Activated CD4-positive, alpha-beta memory T cell treated with anti-CD3 and anti-CD28 coated beads, Interleukin-2, amount 10 ng/mL, durations not matched to agents 7 days and 5 days (primary cell): ENCODE data around the gene RNASET2. TPM values are rescaled to one million over a fixed set of nuclear protein-coding genes. Genes with fewer than 3 reads are reported as not detected.
A peak's percentile ranks its signal among the peaks of the same experiment; 100 is the strongest.
"Not testable (repeated sequence)": the region's sequence is repeated elsewhere in the genome, so short reads cannot be mapped to it uniquely, and the experiment has no call there.

Experiments
- CTCF ChIA-PET: fragments of 350-600 bp; sonication (Branson Sonifier 250); formaldehyde crosslinking; loops from one replicate; lab custom pipeline; 2021; ENCODE audit warnings: antibody characterized with exemption, inconsistent platforms; lab: Charles Lee
- POLR2A ChIA-PET: fragments of 350-600 bp; sonication (Branson Sonifier 250); formaldehyde crosslinking; loops from one replicate; lab custom pipeline; 2021; ENCODE audit warnings: antibody characterized with exemption; lab: Charles Lee
- DNase-seq: peaks from one replicate; pipeline ENCODE4 v3.0.0-alpha.2; 2020
- H3K27ac Mint-ChIP-seq: one replicate; pipeline ENCODE4 v1.8.0; 2021; ENCODE audit warnings: mild to moderate bottlenecking, mixed read lengths
- H3K27me3 Mint-ChIP-seq: one replicate; pipeline ENCODE4 v1.8.0; 2021; ENCODE audit warnings: mixed read lengths
- H3K36me3 Mint-ChIP-seq: one replicate; pipeline ENCODE4 v1.8.0; 2021; ENCODE audit warnings: low read depth, mixed read lengths
- H3K4me1 Mint-ChIP-seq: one replicate; pipeline ENCODE4 v1.8.0; 2021; ENCODE audit warnings: mixed read lengths
- H3K4me3 Mint-ChIP-seq: one replicate; pipeline ENCODE4 v1.8.0; 2021; ENCODE audit warnings: mild to moderate bottlenecking, mixed read lengths
- H3K9me3 Mint-ChIP-seq: one replicate; pipeline ENCODE4 v1.8.0; 2021; ENCODE audit warnings: mixed read lengths
- total RNA-seq, 2 experiments: library from RNA; stranded (reverse); gene quantifications; one replicate each; pipeline ENCODE4 v1.2.3, GENCODE V29; 2021

RNASET2 gene
- total RNA-seq, 2 experiments from 2014 or later: 107 to 112 TPM

GRCh38 chr6:166915484-166915883 is 40.9 kb downstream of the RNASET2 start:
- H3K27ac Mint-ChIP-seq, DNase-seq, H3K27me3 Mint-ChIP-seq, H3K36me3 Mint-ChIP-seq, H3K9me3 Mint-ChIP-seq, CTCF ChIA-PET, H3K4me3 Mint-ChIP-seq: not testable (repeated sequence)
- POLR2A ChIA-PET: interaction anchor here (1.4 kb wide), 1 partner anchor 40 kb away, joined by 3 read pairs; no protein-coding TSS in a partner anchor
- peaks cover 13% of the 10 kb centered on the region for H3K4me1 Mint-ChIP-seq

GRCh38 chr6:166914952-166915351 is 41.4 kb downstream of the RNASET2 start:
- CTCF ChIA-PET, POLR2A ChIA-PET: not testable (repeated sequence)

GRCh38 chr6:166911248-166911677 is 45.1 kb downstream of the RNASET2 start:
- no peaks in the 10 kb centered on the region for H3K27me3 Mint-ChIP-seq
- CTCF ChIA-PET: no interaction called here
- no peak for DNase-seq
- H3K9me3 Mint-ChIP-seq: peaks cover 7% of the 10 kb centered on the region
- no peak overlapping the region for H3K4me3 Mint-ChIP-seq
- no peak overlapping the region for H3K27ac Mint-ChIP-seq
- peaks cover 37% of the 10 kb centered on the region for H3K4me1 Mint-ChIP-seq
- POLR2A ChIA-PET: no interaction called here
- H3K36me3 Mint-ChIP-seq: peaks cover 5% of the 10 kb centered on the region

More at GRCh38 chr6:166914952-166915351, 41.4 kb downstream of the RNASET2 start:
- not testable (repeated sequence) for DNase-seq, H3K27ac Mint-ChIP-seq, H3K36me3 Mint-ChIP-seq, H3K9me3 Mint-ChIP-seq, H3K4me3 Mint-ChIP-seq, H3K27me3 Mint-ChIP-seq
- peaks cover 14% of the 10 kb centered on the region for H3K4me1 Mint-ChIP-seq

- H3K27me3 Mint-ChIP-seq: no peaks in the 10 kb centered on the region
- H3K27ac Mint-ChIP-seq: no peak overlapping the region
- ChIA-PET CTCF (no interaction called here), POLR2A (no interaction called here)
- no peak for DNase-seq
- H3K4me1 Mint-ChIP-seq: peaks cover 37% of the 10 kb centered on the region
- peaks cover 7% of the 10 kb centered on the region for H3K9me3 Mint-ChIP-seq
- peaks cover 5% of the 10 kb centered on the region for H3K36me3 Mint-ChIP-seq
- H3K4me3 Mint-ChIP-seq: no peak overlapping the region
Observed at GRCh38 chr6:166910601-166911000, 45.7 kb downstream of the RNASET2 start.

- H3K9me3 Mint-ChIP-seq: peaks cover 4% of the 10 kb centered on the region
- no peak overlapping the region for H3K4me3 Mint-ChIP-seq
- peaks cover 37% of the 10 kb centered on the region for H3K4me1 Mint-ChIP-seq
- ChIA-PET CTCF (no interaction called here), POLR2A (interaction anchor here (1.2 to 2.4 kb wide), 3 partner anchors 42 to 51 kb away, joined by 3 to 9 read pairs (median 3); partner anchors contain the start of gene RNASET2)
- no peak for DNase-seq
- no peak overlapping the region for H3K27ac Mint-ChIP-seq
- peaks cover 5% of the 10 kb centered on the region for H3K36me3 Mint-ChIP-seq
- no peaks in the 10 kb centered on the region for H3K27me3 Mint-ChIP-seq
Observed at GRCh38 chr6:166908811-166909210, 47.5 kb downstream of the RNASET2 start.

DNA sequence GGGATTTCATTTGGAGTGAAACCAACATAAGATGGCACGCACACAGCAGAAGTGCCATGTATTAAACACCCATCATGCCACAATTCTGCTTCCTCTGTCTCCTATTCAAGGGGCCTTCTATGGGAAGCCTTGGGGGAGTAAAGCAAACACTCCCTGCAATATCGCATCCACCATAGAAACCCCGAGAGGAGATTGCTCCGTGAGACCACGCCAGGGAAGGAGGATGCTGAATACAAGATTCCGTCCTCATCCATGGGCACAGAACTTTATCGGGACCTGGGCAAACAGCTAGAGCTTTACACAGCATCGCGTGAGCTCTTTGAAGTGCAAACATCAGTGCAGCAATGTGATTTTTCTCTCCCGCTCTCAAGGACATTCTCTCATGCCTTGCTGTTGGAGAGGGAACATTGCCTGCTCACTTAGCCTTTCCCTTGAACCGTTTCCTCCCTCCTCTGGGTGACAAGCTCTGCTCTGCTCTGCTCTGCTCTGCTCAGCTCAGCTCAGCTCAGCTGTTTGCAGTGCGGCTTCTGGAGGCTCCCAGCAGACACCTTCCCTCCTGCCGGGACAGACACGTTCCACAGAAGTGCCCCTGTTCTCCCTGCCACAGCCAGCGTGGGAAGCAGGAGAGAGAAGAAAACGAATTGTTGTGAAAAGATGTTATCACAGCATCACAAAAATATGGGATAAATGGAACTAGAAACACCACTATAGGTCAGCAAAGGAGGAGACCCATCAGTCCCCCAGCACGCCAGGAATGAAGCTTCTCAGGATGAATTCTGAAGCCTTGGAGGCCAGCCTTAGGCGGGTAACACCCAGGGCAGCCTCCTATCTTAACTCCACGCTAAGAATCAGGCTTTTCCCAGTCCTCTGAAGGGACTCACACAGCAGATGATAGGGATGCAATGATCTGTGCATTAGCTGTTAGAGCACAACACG is 48.2 kb downstream of the RNASET2 start:
- Mint-ChIP-seq H3K4me1 (peaks cover 37% of the 10 kb centered on the region), H3K36me3 (peaks cover 5% of the 10 kb centered on the region)
- no peak for DNase-seq

DNA sequence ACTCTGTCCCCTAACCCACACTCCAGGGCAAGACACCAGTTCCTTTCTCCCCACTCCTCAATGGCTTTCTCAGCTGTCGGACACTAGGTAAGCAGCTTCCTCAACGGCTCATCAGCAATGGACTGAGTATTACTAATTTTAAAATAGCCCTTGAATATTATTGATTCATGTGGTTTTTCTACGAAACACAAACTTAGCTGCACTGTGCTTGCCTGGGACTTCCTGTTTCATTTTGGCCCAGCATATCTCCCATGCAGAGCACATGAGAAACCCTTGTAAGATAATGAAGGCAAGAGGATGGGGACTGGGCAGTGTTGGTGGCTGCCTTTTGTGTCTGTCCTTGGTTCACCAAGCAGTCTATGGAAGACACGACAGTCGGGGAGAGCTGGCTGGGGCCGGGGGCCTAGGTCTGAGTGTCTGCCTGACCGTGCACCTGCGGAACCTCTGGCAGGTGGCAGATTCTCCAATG is 48.9 kb downstream of the RNASET2 start:
- no peak overlapping the region for H3K4me3 Mint-ChIP-seq
- peak overlapping the region; percentile 36 for H3K27ac Mint-ChIP-seq

More for the DNA sequence above, 48.2 kb downstream of the RNASET2 start:
- CTCF ChIA-PET: no interaction called here
- peak overlapping the region; percentile 36 for H3K27ac Mint-ChIP-seq
- peaks cover 4% of the 10 kb centered on the region for H3K9me3 Mint-ChIP-seq
- no peaks in the 10 kb centered on the region for H3K27me3 Mint-ChIP-seq
- POLR2A ChIA-PET: interaction anchor here (1.2 to 2.4 kb wide), 3 partner anchors 43 to 51 kb away, joined by 3 to 9 read pairs (median 3); partner anchors contain the start of gene RNASET2
- no peak overlapping the region for H3K4me3 Mint-ChIP-seq

DNA sequence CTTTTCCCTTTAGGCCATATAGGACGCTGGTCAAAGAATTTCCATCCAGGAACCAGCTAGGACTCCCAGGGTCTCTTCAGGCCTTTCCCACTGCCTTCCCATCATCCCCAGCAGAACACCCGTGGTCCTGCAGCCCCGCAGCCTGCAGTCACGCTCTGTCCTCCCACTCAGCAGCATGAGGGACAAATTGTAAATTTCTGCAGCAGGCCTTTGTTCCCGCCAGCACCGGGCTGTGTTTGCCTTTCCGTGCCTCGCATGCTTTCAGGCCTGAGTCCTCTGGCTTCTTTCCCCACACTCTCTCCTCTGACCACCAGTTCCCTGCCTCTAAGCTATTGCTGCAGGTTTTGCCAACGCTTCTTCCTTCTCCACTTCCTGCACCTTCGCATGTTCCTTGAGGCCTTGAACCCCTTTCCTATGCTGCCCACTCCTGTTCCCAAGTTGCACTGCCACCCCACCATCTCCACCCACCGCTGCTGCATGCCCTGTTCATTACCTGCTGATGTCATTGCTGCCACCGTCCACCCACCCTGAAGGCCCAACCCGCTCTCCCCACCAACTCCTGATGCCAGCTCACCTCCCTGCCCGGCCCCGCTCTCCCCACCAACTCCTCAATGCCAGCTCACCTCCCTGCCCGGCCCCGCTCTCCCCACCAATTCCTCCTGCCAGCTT is 49.8 kb downstream of the RNASET2 start:
- ChIA-PET POLR2A (interaction anchor here (0.8 to 2.4 kb wide), 2 partner anchors 21 to 50 kb away, joined by 3 to 9 read pairs; partner anchors contain the start of gene RNASET2), CTCF (no interaction called here)
- H3K36me3 Mint-ChIP-seq: peaks cover 4% of the 10 kb centered on the region

More for the DNA sequence above, 48.9 kb downstream of the RNASET2 start:
- Mint-ChIP-seq H3K4me1 (peaks cover 37% of the 10 kb centered on the region), H3K36me3 (peaks cover 5% of the 10 kb centered on the region), H3K27me3 (no peaks in the 10 kb centered on the region), H3K9me3 (peaks cover 4% of the 10 kb centered on the region)
- ChIA-PET POLR2A (interaction anchor here (0.8 to 2.4 kb wide), 3 partner anchors 20 to 49 kb away, joined by 3 to 9 read pairs (median 3); partner anchors contain the start of gene RNASET2), CTCF (no interaction called here)
- peak; percentile 30 for DNase-seq

GRCh38 chr6:166905505-166906134 is 50.7 kb downstream of the RNASET2 start:
- no peak for DNase-seq

More for the DNA sequence above, 49.8 kb downstream of the RNASET2 start:
- Mint-ChIP-seq H3K4me3 (no peak overlapping the region), H3K27ac (peak overlapping the region; percentile 14), H3K27me3 (no peaks in the 10 kb centered on the region), H3K4me1 (peaks cover 34% of the 10 kb centered on the region), H3K9me3 (peaks cover 3% of the 10 kb centered on the region)
- no peak for DNase-seq

DNA sequence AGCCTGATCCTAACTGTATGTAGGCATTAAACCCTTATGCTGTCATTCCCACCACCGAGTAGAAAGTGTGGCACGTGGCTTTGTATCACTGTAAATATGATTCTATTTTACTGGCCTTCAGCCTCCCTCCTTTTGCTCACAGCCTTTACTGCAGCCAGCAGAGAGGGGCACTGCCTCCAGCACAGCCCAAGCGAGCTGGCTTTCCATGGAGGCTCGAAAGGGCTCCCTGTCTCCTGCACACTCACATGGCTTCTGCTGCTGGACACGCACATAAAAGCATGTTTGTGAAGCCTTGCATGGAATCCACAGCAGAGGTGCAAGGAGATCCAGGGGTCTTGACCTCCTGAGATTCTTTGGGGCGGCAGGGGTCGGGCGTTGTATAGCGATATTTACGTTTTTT is 51.3 kb downstream of the RNASET2 start:
- DNase-seq: no peak
- Mint-ChIP-seq H3K9me3 (no peaks in the 10 kb centered on the region), H3K4me1 (peaks cover 23% of the 10 kb centered on the region), H3K27ac (no peak overlapping the region), H3K4me3 (no peak overlapping the region), H3K36me3 (no peaks in the 10 kb centered on the region), H3K27me3 (no peaks in the 10 kb centered on the region)
- CTCF ChIA-PET: no interaction called here
- POLR2A ChIA-PET: no interaction called here

More at GRCh38 chr6:166905505-166906134, 50.7 kb downstream of the RNASET2 start:
- Mint-ChIP-seq H3K9me3 (no peaks in the 10 kb centered on the region), H3K36me3 (no peaks in the 10 kb centered on the region), H3K4me1 (peaks cover 26% of the 10 kb centered on the region), H3K27ac (no peak overlapping the region), H3K4me3 (no peak overlapping the region), H3K27me3 (no peaks in the 10 kb centered on the region)
- CTCF ChIA-PET: no interaction called here
- POLR2A ChIA-PET: no interaction called here

DNA sequence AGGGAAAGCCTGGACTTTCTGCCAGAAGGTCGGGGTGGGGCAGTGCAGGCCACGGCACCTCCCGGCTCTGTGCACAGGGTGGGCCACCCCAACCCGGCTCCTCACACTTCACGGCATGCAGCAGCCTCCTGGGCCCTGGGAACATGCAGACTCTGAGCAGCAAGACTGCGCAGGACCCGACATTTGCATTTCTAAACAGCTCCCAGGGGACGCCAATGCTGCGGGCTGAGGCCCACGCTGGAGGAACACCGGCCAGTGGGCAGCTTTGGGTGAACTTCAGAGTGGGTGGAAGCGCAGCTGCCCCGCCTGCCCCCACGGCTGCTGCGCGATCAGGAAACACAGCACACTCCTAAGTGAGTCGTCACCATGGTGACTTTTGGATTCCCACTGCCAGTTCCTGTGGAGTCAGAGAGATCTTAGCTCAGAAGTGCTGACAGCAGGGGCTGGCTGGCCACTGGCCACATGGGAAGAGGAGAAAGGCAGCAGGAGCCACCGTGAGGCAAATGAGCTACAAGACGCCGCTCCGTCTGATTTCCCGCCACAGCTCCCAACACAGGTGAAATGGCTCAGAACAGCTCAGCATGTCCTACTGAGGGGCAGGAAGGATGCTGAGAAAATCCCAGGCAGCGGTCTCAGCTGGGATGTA is 52.1 kb downstream of the RNASET2 start:
- H3K27ac Mint-ChIP-seq: no peak overlapping the region
- CTCF ChIA-PET: no interaction called here
- H3K27me3 Mint-ChIP-seq: no peaks in the 10 kb centered on the region
- POLR2A ChIA-PET: no interaction called here
- peaks cover 23% of the 10 kb centered on the region for H3K4me1 Mint-ChIP-seq
- no peak overlapping the region for H3K4me3 Mint-ChIP-seq
- no peak for DNase-seq
- H3K9me3 Mint-ChIP-seq: no peaks in the 10 kb centered on the region
- H3K36me3 Mint-ChIP-seq: no peaks in the 10 kb centered on the region

- Mint-ChIP-seq H3K36me3 (no peaks in the 10 kb centered on the region), H3K27me3 (no peaks in the 10 kb centered on the region), H3K4me3 (no peak overlapping the region), H3K4me1 (peaks cover 19% of the 10 kb centered on the region), H3K9me3 (no peaks in the 10 kb centered on the region), H3K27ac (no peak overlapping the region)
- ChIA-PET POLR2A (no interaction called here), CTCF (no interaction called here)
- no peak for DNase-seq
Observed at GRCh38 chr6:166903500-166903899, 52.9 kb downstream of the RNASET2 start.
